HepG2 (cell line): Measurements from ENCODE around the gene GNG7. TPM values are rescaled to one million over a fixed set of nuclear protein-coding genes. Genes with fewer than 3 reads are reported as not detected.
A peak's percentile ranks its signal among the peaks of the same experiment; 100 is the strongest.

Experiments
- GATA4 ChIP-seq: sonication (generic); IDR thresholded peaks from 2 replicates; pipeline ENCODE4 v1.6.1; 2016; ENCODE audit warnings: antibody characterized with exemption, low read depth, borderline replicate concordance
- GLI4 ChIP-seq: sonication (generic); formaldehyde crosslinking; IDR thresholded peaks from 2 replicates; pipeline ENCODE4 v1.5.1; 2020; ENCODE audit warnings: missing genetic modification reagents, mild to moderate bottlenecking, moderate library complexity, borderline replicate concordance
- HMG20B ChIP-seq: conservative IDR thresholded peaks from 2 replicates; pipeline ENCODE4 v1.6.1; 2016; ENCODE audit warnings: missing genetic modification reagents, missing compliant biosample characterization
- HNRNPK ChIP-seq: fragments of 200-400 bp; formaldehyde crosslinking; IDR thresholded peaks from 2 replicates; pipeline ENCODE4 v1.6.1; 2018; ENCODE audit warnings: low read length, low read depth, moderate library complexity, mild to moderate bottlenecking; ENCODE audit not compliant: poor library complexity, severe bottlenecking
- HNRNPUL1 ChIP-seq: fragments of 200-400 bp; formaldehyde crosslinking; IDR thresholded peaks from 2 replicates; pipeline ENCODE4 v1.6.1; 2017; ENCODE audit warnings: low read depth, mild to moderate bottlenecking, low read length, moderate library complexity
- ISL2 ChIP-seq: sonication (generic); formaldehyde crosslinking; IDR thresholded peaks from 2 replicates; pipeline ENCODE4 v1.5.0; 2020; ENCODE audit warnings: missing genetic modification reagents
- PHB2 ChIP-seq: fragments of 450-650 bp; IDR thresholded peaks from 2 replicates; pipeline ENCODE4 v1.6.1; 2018; ENCODE audit not compliant: partially characterized antibody
- PHF20 ChIP-seq: sonication (generic); formaldehyde crosslinking; IDR thresholded peaks from 2 replicates; pipeline ENCODE4 v1.5.0; 2020; ENCODE audit warnings: mild to moderate bottlenecking, missing genetic modification reagents
- RFX5 ChIP-seq: IDR thresholded peaks from 2 replicates; pipeline ENCODE4 v1.6.1; 2011; ENCODE audit warnings: low read depth, low read length, improper control_type of control experiment
- SAP130 ChIP-seq: IDR thresholded peaks from 2 replicates; pipeline ENCODE4 v1.6.1; 2016; ENCODE audit warnings: low read depth
- SKI ChIP-seq: fragments of 450-650 bp; IDR thresholded peaks from one replicate; pipeline ENCODE4 v1.6.1; 2018; ENCODE audit warnings: mild to moderate bottlenecking; ENCODE audit not compliant: partially characterized antibody
- SNAI1 ChIP-seq: sonication (generic); formaldehyde crosslinking; IDR thresholded peaks from 2 replicates; pipeline ENCODE4 v1.5.0; 2020; ENCODE audit warnings: mild to moderate bottlenecking, missing genetic modification reagents, borderline replicate concordance
- TCF12 ChIP-seq, 2 experiments: fragments of 450-650 bp in 1 of 2; sonication (generic) in 1 of 2; formaldehyde crosslinking in 1 of 2; IDR thresholded peaks; 2 replicates each; pipeline versions ENCODE4 v1.6.1 to v1.8.0; 2017 to 2022; ENCODE audit warnings: antibody characterized with exemption in 1 of 2, mild to moderate bottlenecking in 1 of 2, missing genetic modification reagents in 1 of 2, moderate library complexity in 1 of 2
- ZKSCAN5 ChIP-seq: sonication (generic); formaldehyde crosslinking; IDR thresholded peaks from 2 replicates; pipeline ENCODE4 v1.5.1; 2020; ENCODE audit warnings: mild to moderate bottlenecking, missing genetic modification reagents
- ZNF589 ChIP-seq: sonication (generic); formaldehyde crosslinking; conservative IDR thresholded peaks from 2 replicates; pipeline ENCODE4 v1.8.0; 2022; ENCODE audit warnings: mild to moderate bottlenecking, moderate library complexity, missing genetic modification reagents
- polyA plus RNA-seq, 8 experiments: library from polyadenylated mRNA; depleted of rRNA in 3 of 8; stranded (reverse) in 7 of 8; unstranded in 1 of 8; fragments of >200 nt; fragmentation: Illumina TruSeq in 4 of 8; extraction: Trizol in 4 of 8; gene quantifications; 2 replicates each; pipeline versions ENCODE4 v1.2.1 to v1.2.3, GENCODE V29; 2011 to 2016; ENCODE audit warnings: low read depth in 4 of 8, missing spikeins in 1 of 8, mixed read lengths in 1 of 8; ENCODE audit not compliant: insufficient read depth in 1 of 8
- total RNA-seq, 5 experiments: library from RNA; depleted of rRNA; stranded (reverse); fragments of >200 nt; fragmentation: Illumina TruSeq; extraction: Trizol; gene quantifications; 2 replicates each; pipeline ENCODE4 v1.2.3, GENCODE V29; 2016; ENCODE audit warnings: low read depth in 1 of 5
- TF ChIP-seq, protein P1 (sequence below): sonication (generic); formaldehyde crosslinking; IDR thresholded peaks from 2 replicates; pipeline ENCODE4 v1.4.0; 2020; ENCODE audit warnings: missing genetic modification reagents, borderline replicate concordance
- TF ChIP-seq, protein P2 (sequence below): sonication (generic); formaldehyde crosslinking; IDR thresholded peaks from 2 replicates; pipeline ENCODE4 v1.8.0; 2022; ENCODE audit warnings: mild to moderate bottlenecking, missing genetic modification reagents, moderate library complexity
- TF ChIP-seq, protein P3 (sequence below): sonication (generic); formaldehyde crosslinking; IDR thresholded peaks from 2 replicates; pipeline ENCODE4 v1.8.1; 2022; ENCODE audit warnings: mild to moderate bottlenecking, missing genetic modification reagents
- TF ChIP-seq, protein P4 (sequence below): sonication (generic); formaldehyde crosslinking; IDR thresholded peaks from 2 replicates; pipeline ENCODE4 v1.4.0; 2020; ENCODE audit warnings: missing genetic modification reagents; ENCODE audit errors: not compliant biosample characterization
- TF ChIP-seq, protein P5 (sequence below): sonication (generic); formaldehyde crosslinking; IDR thresholded peaks from 2 replicates; pipeline ENCODE4 v1.4.0; 2020; ENCODE audit warnings: missing genetic modification reagents

The GNG7 gene
- total and polyA plus RNA-seq, 2 of the 13 experiments (the other 11 are each of a cell fraction or from before 2014, with no cell fraction given): 1.4 to 3.3 TPM

DNA sequence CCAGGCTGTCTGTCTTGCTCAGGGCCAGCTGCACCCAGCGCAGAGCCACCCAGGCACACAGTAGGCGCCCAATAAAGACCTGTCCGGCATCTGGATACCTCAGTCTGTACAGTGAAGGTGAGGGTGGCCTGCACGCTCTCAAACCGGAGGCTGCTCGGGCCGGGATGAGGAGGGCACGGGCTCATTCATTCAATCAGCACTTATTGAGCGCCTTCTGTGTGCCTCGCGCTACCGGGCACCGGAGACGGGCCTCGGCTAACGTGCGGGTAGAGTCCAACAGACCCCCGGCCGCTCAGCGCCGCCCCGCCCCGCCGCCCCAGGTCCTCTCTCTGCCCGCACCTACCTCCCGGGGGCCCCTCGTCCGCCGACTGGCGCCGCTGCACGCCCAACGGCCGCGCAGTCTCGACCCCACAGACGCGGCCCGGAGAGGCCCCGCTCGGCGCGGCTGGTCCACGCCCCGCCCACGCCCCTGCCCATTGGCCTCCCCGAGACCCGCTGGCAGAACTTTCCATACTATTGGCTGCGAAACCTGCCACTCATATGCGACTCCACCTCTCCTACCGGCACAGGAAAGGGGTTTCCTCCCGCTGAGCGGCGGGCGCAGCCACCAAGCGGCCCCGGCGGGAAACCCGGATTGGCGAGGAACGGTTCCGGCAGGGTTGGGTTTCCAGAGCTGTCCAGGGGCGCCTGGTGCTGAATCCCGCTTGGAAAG, 37.3 kb upstream of the GNG7 start, which contains the start of gene SLC39A3 (continued):
- TF ChIP-seq, protein P1, sequence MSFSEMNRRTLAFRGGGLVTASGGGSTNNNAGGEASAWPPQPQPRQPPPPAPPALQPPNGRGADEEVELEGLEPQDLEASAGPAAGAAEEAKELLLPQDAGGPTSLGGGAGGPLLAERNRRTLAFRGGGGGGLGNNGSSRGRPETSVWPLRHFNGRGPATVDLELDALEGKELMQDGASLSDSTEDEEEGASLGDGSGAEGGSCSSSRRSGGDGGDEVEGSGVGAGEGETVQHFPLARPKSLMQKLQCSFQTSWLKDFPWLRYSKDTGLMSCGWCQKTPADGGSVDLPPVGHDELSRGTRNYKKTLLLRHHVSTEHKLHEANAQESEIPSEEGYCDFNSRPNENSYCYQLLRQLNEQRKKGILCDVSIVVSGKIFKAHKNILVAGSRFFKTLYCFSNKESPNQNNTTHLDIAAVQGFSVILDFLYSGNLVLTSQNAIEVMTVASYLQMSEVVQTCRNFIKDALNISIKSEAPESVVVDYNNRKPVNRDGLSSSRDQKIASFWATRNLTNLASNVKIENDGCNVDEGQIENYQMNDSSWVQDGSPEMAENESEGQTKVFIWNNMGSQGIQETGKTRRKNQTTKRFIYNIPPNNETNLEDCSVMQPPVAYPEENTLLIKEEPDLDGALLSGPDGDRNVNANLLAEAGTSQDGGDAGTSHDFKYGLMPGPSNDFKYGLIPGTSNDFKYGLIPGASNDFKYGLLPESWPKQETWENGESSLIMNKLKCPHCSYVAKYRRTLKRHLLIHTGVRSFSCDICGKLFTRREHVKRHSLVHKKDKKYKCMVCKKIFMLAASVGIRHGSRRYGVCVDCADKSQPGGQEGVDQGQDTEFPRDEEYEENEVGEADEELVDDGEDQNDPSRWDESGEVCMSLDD (CRISPR knock-in tag): peak; percentile 92
- TF ChIP-seq GLI4 (CRISPR knock-in tag): peak; percentile 68; the same call in 1 of the 2 replicates
- TF ChIP-seq, protein P2, sequence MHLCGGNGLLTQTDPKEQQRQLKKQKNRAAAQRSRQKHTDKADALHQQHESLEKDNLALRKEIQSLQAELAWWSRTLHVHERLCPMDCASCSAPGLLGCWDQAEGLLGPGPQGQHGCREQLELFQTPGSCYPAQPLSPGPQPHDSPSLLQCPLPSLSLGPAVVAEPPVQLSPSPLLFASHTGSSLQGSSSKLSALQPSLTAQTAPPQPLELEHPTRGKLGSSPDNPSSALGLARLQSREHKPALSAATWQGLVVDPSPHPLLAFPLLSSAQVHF (CRISPR knock-in tag): peak; percentile 52
- TF ChIP-seq SAP130 (CRISPR knock-in tag): peak; percentile 99
- TF ChIP-seq RFX5: no peak; the same call in 1 of the 2 replicates
- peak; percentile 89 for TF ChIP-seq HMG20B (CRISPR knock-in tag)
- no peak for TF ChIP-seq TCF12 (IDR thresholded peaks at IDR 0.05)
- TF ChIP-seq TCF12 (CRISPR knock-in tag; IDR thresholded peaks at IDR 0.05): 0 out of 2 replicates have a peak, but pooled peaks have one; percentile 67
- TF ChIP-seq, protein P3, sequence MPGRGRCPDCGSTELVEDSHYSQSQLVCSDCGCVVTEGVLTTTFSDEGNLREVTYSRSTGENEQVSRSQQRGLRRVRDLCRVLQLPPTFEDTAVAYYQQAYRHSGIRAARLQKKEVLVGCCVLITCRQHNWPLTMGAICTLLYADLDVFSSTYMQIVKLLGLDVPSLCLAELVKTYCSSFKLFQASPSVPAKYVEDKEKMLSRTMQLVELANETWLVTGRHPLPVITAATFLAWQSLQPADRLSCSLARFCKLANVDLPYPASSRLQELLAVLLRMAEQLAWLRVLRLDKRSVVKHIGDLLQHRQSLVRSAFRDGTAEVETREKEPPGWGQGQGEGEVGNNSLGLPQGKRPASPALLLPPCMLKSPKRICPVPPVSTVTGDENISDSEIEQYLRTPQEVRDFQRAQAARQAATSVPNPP (CRISPR knock-in tag): no peak
- TF ChIP-seq GATA4: no peak
- TF ChIP-seq PHB2: no peak
- peak; percentile 91 for TF ChIP-seq PHF20 (CRISPR knock-in tag)
- TF ChIP-seq SKI: peak; percentile 93
- no peak for TF ChIP-seq HNRNPK
- TF ChIP-seq, protein P4, sequence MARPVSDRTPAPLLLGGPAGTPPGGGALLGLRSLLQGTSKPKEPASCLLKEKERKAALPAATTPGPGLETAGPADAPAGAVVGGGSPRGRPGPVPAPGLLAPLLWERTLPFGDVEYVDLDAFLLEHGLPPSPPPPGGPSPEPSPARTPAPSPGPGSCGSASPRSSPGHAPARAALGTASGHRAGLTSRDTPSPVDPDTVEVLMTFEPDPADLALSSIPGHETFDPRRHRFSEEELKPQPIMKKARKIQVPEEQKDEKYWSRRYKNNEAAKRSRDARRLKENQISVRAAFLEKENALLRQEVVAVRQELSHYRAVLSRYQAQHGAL (CRISPR knock-in tag): peak; percentile 47
- TF ChIP-seq SNAI1 (CRISPR knock-in tag): peak; percentile 80; the same call in 1 of the 2 replicates
- 0 out of 2 replicates have a peak, but pooled peaks have one; percentile 36 for TF ChIP-seq ZKSCAN5 (CRISPR knock-in tag)
- TF ChIP-seq HNRNPUL1: no peak
- TF ChIP-seq, protein P5, sequence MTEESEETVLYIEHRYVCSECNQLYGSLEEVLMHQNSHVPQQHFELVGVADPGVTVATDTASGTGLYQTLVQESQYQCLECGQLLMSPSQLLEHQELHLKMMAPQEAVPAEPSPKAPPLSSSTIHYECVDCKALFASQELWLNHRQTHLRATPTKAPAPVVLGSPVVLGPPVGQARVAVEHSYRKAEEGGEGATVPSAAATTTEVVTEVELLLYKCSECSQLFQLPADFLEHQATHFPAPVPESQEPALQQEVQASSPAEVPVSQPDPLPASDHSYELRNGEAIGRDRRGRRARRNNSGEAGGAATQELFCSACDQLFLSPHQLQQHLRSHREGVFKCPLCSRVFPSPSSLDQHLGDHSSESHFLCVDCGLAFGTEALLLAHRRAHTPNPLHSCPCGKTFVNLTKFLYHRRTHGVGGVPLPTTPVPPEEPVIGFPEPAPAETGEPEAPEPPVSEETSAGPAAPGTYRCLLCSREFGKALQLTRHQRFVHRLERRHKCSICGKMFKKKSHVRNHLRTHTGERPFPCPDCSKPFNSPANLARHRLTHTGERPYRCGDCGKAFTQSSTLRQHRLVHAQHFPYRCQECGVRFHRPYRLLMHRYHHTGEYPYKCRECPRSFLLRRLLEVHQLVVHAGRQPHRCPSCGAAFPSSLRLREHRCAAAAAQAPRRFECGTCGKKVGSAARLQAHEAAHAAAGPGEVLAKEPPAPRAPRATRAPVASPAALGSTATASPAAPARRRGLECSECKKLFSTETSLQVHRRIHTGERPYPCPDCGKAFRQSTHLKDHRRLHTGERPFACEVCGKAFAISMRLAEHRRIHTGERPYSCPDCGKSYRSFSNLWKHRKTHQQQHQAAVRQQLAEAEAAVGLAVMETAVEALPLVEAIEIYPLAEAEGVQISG (CRISPR knock-in tag): peak; percentile 92
- peak; percentile 94 for TF ChIP-seq ZNF589 (CRISPR knock-in tag)
- peak; percentile 88 for TF ChIP-seq ISL2
